GM20000 (cell line): Measurements from ENCODE around the gene STON2.

Experiments used
- DNase-seq: peaks from one replicate; pipeline ENCODE4 v3.0.0; 2012; ENCODE audit warnings: low spot score
- TF ChIP-seq, protein P1 (sequence below): IDR thresholded peaks from 2 replicates; pipeline ENCODE4 v1.5.1; 2012; ENCODE audit warnings: mild to moderate bottlenecking, control low read depth; ENCODE audit errors: extremely low read depth, missing control alignments

Gene STON2

GRCh38 chr14:81402123-81402495 is 2.0 kb upstream of the STON2 start:
- TF ChIP-seq, protein P1, sequence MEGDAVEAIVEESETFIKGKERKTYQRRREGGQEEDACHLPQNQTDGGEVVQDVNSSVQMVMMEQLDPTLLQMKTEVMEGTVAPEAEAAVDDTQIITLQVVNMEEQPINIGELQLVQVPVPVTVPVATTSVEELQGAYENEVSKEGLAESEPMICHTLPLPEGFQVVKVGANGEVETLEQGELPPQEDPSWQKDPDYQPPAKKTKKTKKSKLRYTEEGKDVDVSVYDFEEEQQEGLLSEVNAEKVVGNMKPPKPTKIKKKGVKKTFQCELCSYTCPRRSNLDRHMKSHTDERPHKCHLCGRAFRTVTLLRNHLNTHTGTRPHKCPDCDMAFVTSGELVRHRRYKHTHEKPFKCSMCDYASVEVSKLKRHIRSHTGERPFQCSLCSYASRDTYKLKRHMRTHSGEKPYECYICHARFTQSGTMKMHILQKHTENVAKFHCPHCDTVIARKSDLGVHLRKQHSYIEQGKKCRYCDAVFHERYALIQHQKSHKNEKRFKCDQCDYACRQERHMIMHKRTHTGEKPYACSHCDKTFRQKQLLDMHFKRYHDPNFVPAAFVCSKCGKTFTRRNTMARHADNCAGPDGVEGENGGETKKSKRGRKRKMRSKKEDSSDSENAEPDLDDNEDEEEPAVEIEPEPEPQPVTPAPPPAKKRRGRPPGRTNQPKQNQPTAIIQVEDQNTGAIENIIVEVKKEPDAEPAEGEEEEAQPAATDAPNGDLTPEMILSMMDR: no peak
- DNase-seq: no peak

DNA sequence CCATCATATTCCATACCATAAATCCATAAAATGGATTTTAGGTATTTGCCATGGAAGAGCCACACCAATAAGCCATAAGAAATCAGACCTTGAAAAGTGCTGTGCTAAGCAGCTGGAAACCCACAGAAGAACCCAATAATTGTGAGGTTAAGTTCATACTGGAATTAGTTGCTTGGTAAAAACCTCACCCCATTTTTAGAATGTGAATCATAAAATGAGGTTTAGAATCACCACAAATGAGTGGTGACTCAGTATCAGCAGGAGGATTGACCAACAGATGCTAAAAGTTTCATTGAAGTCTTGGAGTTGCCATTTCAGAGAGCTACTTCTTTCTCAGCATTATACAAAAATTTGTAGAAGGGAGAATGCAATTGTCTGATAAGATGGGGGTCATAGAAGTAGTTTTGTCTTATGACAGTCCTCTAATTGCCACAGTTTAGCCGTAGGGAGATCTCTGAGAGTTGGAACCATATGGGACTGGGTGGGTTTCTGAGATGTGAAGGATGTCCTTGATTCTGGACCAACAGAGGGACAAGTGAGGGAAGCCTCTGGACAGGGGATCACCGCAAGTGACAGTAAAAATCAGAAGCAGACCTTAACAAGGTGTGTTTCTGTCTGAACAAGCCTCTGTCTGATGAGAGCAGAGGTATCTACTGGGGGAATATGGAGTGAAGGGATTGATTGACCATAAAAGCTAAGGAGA is 1.4 kb upstream of the STON2 start:
- TF ChIP-seq, protein P1: no peak
- DNase-seq: no peak

- DNase-seq: no peak
- TF ChIP-seq, protein P1: no peak
These were observed 728 bp upstream of the STON2 start for GRCh38 chr14:81400852-81401251.

GRCh38 chr14:81398196-81398891 is 1.8 kb downstream of the STON2 start:
- TF ChIP-seq, protein P1: no peak
- DNase-seq: no peak

DNA sequence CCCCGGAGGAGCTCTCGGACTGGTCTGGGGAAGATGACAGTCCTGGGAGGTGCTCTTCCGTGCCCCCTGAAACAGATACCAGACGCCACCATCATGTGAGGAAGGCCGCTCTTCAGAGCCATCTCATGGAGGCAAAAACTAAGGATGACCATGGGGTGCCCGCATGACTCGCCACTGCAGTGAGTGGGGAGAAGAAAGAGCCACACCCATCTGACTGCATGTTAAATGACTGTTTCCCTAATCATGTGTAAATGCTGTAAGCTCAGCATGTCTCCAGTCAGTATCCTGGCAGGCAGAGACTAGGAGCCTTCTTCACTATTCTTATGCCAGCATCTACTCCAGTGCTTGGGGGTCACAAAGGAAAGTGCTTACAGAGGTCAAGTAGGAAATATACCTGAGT is 4.0 kb downstream of the STON2 start:
- no peak for DNase-seq
- TF ChIP-seq, protein P1: no peak

GRCh38 chr14:81394739-81395138 is 5.4 kb downstream of the STON2 start:
- DNase-seq: no peak
- TF ChIP-seq, protein P1: no peak

GRCh38 chr14:81392976-81393643 is 7.0 kb downstream of the STON2 start:
- DNase-seq: no peak
- TF ChIP-seq, protein P1: no peak
